NCI-H1436 (cell line): ENCODE data around the gene TTC28.

ENCODE experiments used
- DNase-seq: peaks from one replicate; lab custom pipeline; 2025; lab: John Stamatoyannopoulos, UW

Gene TTC28

DNA sequence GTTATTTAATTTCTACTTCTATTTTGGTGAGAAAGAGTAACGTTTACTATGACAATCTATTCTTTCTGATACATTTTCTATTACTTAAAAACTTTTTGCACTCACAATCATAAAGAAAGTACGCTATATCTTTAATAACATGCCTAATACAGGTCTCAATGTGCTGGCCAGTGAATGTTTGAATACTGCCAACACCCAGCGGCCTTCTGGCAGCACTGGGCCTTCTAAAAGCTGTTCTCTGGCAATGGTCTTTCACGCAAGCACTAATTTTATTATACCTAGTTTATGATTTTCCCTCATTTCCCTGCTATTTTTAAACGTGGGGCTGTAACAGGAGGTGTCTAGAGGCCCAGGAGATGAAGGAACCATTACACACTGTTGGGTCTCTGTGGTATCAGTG, 410.8 kb downstream of the TTC28 start:
- DNase-seq: no peak

GRCh38 chr22:28268171-28268570, 411.5 kb downstream of the TTC28 start:
- no peak for DNase-seq

DNA sequence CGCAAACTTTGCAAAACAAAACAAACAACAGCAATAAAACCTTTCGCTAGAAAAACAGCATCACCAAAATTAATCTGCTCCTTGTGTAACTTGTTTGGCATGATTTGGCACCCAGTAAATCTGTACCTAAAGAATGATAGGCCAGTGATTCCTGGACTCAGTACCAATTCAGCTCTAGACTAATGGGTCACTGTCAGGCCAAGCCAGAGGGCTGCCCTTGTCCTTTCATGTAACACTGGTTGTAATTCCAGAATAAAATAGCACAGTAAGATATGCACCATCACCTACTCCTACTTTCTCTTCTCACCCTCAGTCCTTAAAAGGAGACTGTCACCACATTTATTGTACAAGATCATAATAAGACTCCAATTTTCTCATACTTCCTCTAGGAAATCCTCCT, 419.0 kb downstream of the TTC28 start:
- no peak for DNase-seq

DNA sequence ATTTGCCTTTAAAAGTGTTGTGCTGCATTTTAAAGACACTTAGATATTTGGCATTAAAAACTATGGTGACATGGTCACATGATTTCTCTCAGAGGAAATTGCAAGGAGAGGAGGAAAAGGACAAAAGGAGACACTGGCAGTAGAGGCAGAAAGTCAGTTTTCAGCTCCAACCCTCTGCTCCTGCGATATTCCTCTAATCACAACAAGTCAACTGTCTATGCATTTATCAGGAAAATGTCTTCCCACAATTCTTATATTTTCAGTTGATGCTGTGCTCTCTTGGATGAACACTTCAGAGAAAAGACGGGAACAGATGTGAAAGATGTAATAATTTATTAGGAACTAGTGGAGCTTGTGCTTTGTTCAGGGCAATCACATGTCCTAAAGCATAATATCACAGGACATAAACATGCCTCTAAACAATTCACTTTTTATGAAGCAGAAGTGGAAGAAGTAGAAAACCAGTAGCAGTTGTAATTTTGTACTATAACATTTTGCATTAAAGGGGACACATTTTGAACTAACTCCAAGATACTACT, 419.8 kb downstream of the TTC28 start:
- no peak for DNase-seq

GRCh38 chr22:28254396-28254795, 425.2 kb downstream of the TTC28 start:
- DNase-seq: no peak

GRCh38 chr22:28252539-28252938, 427.1 kb downstream of the TTC28 start:
- no peak for DNase-seq

DNA sequence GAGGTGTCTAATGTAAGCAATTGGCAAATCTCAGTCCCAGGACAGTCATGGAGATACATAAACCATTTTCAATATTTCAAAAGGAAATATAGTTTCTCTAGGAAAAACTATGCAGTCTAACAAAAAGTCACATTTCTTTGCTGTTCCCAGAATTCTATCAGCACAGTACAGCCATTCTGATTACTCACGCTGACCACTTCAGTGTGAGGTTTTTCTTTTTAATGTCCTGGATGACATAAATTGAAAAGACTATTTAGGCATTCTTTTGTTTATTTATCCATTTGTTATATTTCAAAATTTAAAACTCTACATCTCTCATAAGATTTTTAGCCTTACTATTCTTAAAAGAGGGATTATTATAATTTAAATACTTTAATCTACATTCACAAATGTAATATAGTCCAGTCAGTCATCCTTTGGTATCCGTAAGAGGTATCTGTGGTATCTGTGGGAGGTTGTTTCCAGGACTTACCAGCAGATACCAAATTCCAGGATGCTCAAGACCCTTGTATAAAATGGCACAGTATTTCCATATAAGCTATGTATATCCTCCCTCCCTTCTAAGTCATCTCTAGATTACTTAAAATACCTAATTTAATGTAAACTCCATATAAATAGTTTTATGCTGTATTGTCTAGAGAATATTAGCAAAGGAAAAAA, 429.5 kb downstream of the TTC28 start:
- no peak for DNase-seq

DNA sequence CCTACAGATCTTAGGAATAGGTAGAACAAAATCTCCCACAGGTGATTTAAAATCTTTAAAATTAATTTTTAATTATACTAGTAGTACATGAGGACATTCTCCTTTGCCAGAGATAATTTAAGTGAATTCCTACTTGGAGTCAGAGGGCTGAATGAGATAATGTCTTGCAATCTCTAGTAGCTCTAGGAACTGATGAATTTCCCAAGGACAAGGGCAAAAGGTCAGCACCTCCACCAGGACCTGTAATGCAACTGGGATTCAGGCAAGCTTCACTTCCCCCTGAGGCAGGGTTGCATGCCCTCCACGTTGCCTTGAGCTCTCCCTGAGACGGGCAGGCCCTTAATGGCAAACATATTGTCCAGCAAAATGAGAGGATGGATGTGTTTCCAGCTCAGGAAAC, 430.2 kb downstream of the TTC28 start:
- DNase-seq: no peak

DNA sequence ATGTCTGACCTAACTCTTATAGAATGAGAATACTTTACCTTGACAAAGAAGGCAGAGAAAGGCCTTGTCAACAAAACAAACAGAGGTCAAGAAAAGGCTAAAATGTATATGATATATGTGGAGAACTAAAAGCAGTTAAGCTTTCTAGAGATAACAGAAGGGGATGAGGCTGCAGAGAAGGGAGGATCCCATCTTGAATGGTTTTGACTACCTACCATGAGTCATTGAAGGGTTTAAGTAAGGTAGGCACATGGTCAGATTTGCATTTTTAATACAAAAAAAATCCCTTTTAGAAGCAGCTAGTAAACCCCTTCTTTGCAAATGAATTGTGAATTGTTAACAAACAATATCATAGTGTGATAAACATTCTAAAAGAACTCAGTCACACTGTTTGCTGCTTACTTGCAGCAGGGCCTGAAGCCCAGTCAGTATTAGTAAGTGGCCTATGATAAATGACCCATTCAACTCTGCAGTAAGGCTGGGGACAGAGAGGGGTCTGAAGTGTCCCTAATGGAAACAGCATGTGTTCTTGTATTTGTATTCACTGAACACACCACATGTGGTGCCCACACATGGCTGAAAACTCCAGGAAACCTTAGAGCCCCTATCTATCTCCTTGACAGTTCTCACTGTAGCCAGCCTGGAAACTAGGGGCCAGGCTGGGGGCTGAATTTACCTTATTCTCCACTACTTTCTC, 431.8 kb downstream of the TTC28 start:
- DNase-seq: no peak

DNA sequence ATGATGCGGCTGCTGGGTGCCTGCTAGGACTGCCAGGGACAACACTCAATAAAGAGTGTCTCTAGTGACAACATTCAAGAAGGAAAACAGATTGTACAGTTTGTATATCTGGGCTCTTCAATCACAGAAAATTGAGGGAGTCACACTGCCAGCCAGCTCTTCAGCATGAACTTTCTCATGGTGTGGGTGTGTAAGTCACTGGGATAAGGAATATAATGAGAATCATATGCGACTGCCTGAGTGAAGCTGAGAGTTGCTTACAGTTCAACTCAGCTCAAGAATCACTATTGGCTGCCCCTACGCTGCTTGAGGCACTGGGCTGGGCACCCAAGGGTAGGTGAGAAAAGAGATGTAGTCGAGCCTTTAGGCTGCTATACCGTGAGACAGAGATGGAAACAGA, 432.5 kb downstream of the TTC28 start:
- DNase-seq: no peak

DNA sequence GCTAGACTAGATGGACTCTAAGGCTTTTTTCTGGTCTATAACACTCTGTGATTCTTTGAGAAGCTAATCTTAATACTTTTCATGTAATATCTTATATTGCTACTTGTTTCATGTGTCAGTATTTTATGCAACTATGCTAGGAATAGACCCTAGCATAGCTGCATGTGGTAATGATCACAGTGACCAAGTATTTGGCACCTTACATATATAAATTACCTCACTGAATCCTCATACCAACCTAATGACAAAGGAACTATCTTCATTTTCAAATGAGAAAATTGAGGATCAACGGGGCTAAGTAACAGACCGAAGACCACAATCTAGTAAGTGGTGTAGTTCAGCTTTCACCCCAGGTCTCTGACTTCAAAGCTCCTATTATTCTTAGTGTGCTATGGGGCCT, 433.2 kb downstream of the TTC28 start:
- DNase-seq: no peak

- DNase-seq: no peak
Measured at GRCh38 chr22:28245579-28246224, 433.9 kb downstream of the TTC28 start.

GRCh38 chr22:28244757-28245156, 434.9 kb downstream of the TTC28 start:
- DNase-seq: no peak

DNA sequence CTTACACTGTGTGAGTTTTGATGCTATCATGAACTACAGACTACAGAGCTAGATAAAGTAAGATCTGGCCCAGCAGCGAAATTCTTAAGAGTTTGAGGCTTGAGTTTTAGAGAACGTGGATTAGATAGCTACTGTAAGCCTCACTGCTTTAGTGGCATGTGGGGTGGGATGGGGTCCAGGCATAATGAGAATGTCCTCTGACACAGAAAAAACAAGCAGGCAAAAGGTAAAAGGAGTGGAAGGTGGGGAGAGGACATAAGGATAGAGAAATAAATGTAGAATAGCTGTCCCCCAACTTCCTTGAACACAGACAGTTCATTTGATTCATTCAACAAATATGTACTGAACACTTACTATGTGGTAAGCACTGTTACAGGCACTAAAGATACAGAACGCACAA, 436.1 kb downstream of the TTC28 start:
- no peak for DNase-seq

DNA sequence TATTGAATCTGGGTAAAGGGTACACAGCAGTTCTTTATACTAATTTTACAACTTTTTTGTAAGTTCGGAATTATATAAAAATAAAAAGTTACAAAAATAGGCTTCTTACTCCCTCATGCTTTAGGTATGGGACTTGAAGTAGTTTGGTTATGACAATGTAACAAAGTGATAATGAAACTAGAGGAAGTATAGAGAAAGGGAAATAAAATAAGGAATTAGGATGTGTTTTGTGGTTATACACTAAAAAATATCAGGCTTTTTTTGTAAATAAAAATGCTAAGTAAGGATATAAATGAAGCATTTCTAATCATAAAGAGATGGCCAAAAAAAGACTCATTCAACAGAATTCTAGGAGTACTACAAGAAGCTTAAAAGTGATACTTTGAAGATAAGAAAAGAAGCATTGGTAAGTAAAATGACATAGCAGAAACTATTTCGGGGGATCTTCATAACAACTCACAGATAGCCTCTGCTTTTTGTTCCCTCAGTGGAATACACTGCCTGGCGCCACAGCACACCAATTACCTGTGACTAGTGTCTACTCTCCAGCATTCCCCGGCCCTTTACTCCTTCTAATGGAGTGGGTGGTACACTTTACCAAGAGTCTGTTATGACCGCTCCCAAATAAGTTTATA, 437.9 kb downstream of the TTC28 start:
- no peak for DNase-seq

DNA sequence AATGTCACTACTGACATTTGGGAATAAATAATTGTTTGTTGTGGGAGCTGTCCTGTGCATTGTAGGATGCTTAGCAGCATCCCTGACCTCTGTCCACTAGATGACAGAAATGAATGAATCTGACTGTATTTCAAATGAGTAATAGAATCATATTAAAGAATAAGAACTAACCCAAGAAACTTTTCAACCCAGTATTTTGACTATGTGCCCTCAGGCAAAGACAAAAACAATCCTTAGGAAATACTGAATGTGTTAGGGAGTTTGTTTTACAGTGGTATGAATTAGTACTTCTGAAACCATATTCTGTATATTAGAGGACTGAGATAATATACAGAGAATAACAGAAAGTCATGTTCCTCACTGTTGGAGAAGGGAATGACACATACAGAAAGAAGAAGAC, 439.7 kb downstream of the TTC28 start:
- no peak for DNase-seq

DNA sequence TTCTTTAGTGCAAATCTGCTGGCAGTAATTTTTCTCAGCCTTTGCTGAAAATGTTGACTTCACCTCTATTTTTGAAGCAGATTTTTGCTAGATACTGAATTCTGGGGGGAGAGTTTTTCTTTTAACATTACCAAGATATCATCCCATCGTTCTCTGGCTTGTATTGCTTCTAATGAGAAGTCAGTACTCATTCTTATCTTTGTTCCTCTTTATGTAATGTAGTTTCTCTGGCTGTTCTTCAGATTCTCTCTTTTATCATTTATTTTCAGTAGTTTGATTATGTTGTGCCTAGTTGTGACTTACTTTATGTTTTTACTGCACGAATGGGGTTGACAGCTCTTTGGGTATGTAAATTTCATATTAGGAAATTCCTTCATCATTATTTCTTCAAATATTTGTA, 441.9 kb downstream of the TTC28 start:
- no peak for DNase-seq

- no peak for DNase-seq
Measured at GRCh38 chr22:28237112-28237511, 442.5 kb downstream of the TTC28 start.

DNA sequence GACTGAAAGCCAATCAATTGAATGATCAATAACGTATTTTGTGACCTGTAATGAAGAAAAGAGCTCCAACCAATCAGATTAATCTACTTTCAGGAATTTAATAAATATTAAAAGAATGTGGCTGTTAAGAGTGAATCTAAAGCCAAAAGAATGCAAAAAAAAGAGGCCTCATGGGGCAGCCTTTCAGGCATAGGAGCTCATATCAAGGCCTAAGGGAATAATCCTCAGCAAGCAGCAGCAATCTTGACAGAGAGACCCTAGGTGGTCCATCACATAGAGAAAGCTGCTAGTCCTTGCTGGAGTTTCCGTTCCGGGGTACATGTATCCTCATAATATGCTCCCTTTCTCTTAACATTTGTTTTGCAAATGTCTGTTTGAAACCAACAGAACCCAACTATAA, 447.4 kb downstream of the TTC28 start:
- no peak for DNase-seq

GRCh38 chr22:28231441-28231840, 448.2 kb downstream of the TTC28 start:
- DNase-seq: no peak

DNA sequence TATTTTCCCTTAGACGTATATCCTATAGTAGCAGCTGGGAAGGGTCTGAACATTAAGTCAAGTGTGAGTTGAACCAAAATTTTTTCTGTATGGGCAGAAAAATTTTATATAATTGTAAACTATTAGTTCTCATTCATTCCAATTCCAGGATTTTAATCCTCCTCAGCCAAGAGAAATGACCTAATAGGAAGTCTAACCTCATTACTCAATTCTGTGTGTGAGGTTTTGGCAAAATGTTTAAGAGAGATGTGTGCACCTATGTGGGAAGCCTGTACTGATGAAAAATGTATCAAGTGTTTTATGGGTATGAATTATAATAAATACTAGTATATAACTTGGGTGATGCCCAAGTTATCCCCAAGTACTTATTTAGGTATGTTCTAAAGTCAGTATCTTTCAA, 449.0 kb downstream of the TTC28 start:
- DNase-seq: no peak

- DNase-seq: no peak
Measured at GRCh38 chr22:28229566-28230485, 449.8 kb downstream of the TTC28 start.
